Panc1 (cell line): ENCODE measurements around the gene COX6A1. TPM values are rescaled to one million over a fixed set of nuclear protein-coding genes. Genes with fewer than 3 reads are reported as not detected.

Source experiments
- ATAC-seq: fragments of 200-7000 bp; cut with Tn5 transposase; 2 replicates; pipeline ENCODE4 v1.9.1; 2020; ENCODE audit warnings: mild to moderate bottlenecking, moderate library complexity
- BruUV-seq: library from RNA; stranded (reverse); fragments of 400-500 nt; replicated peaks from 2 replicates; lab custom pipeline; 2021; lab: Mats Ljungman, UMichigan
- CTCF ChIA-PET: fragments of 300-600 bp; sonication (Branson Sonifier 250); formaldehyde crosslinking; loops from one replicate; lab custom pipeline; 2022; ENCODE audit warnings: antibody characterized with exemption; lab: Charles Lee
- POLR2A ChIA-PET: fragments of 300-600 bp; sonication (Branson Sonifier 250); formaldehyde crosslinking; loops from one replicate; lab custom pipeline; 2022; ENCODE audit warnings: antibody characterized with exemption; lab: Charles Lee
- DNase-seq: peaks from one replicate; pipeline ENCODE4 v3.0.0-alpha.2; 2010; ENCODE audit warnings: low read depth, low spot score
- H3K27ac ChIP-seq: 2 replicates; pipeline ENCODE4 v1.5.1; 2011; ENCODE audit warnings: mild to moderate bottlenecking, low read length, inconsistent platforms
- H3K27me3 ChIP-seq: fragments of 200-500 bp; sonication (Bioruptor generic); 2 replicates; pipeline ENCODE4 v1.6.0; 2014; ENCODE audit warnings: low read length, inconsistent platforms; ENCODE audit not compliant: control insufficient read depth, insufficient read depth
- H3K36me3 ChIP-seq: fragments of 200-500 bp; sonication (Bioruptor generic); 2 replicates; pipeline ENCODE4 v1.5.1; 2014; ENCODE audit warnings: inconsistent platforms, mild to moderate bottlenecking, low read length, moderate library complexity; ENCODE audit not compliant: control insufficient read depth, insufficient read depth
- H3K4me1 ChIP-seq: 2 replicates; pipeline ENCODE4 v1.5.1; 2011; ENCODE audit warnings: inconsistent platforms, mild to moderate bottlenecking, low read length, moderate library complexity; ENCODE audit not compliant: control insufficient read depth, insufficient read depth
- H3K4me3 ChIP-seq, 2 experiments: 2 replicates each; pipeline ENCODE4 v1.5.1; 2011 to 2012; ENCODE audit warnings: low read depth in 2 of 2, low read length in 2 of 2, mild to moderate bottlenecking in 2 of 2, inconsistent platforms in 1 of 2, moderate library complexity in 1 of 2
- H3K9me3 ChIP-seq: fragments of 200-500 bp; sonication (Bioruptor generic); 2 replicates; pipeline ENCODE4 v1.5.1; 2014; ENCODE audit warnings: low read depth, mild to moderate bottlenecking, inconsistent platforms, low read length, moderate library complexity; ENCODE audit not compliant: control insufficient read depth, insufficient read depth
- POLR2AphosphoS5 ChIP-seq: IDR thresholded peaks from 2 replicates; pipeline ENCODE4 v1.6.1; 2012; ENCODE audit warnings: mild to moderate bottlenecking, low read depth, low read length, moderate library complexity
- SIN3A ChIP-seq: IDR thresholded peaks from 2 replicates; pipeline ENCODE4 v1.6.1; 2012; ENCODE audit warnings: low read depth, mild to moderate bottlenecking, low read length, moderate library complexity, borderline replicate concordance; ENCODE audit not compliant: insufficient read depth
- TCF7L2 ChIP-seq: IDR thresholded peaks from 2 replicates; pipeline ENCODE4 v1.6.1; 2011; ENCODE audit warnings: mild to moderate bottlenecking, low read depth, low read length, inconsistent platforms
- in situ Hi-C: cut with HindIII; loops from 2 replicates; pipeline ENCODE4 v1.10.0; 2016; ENCODE audit warnings: low sequenced_read_pairs, low pct_unique_long_range_greater_than_20kb
- intact Hi-C: fragments of 100-400 bp; cut with micrococcal nuclease; formaldehyde crosslinking; loops from one replicate; pipeline ENCODE4 v1.10.0; 2022; ENCODE audit not compliant: unreplicated experiment
- total RNA-seq: library from RNA; stranded (reverse); gene quantifications from one replicate; pipeline ENCODE4 v1.2.1, GENCODE V29; 2021; ENCODE audit not compliant: unreplicated experiment
- TF ChIP-seq, protein P1 (sequence below): fragments of 450-650 bp; IDR thresholded peaks from 2 replicates; pipeline ENCODE4 v1.5.1; 2017; ENCODE audit warnings: mild to moderate bottlenecking
- TF ChIP-seq, protein P2 (sequence below), 2 experiments: IDR thresholded peaks; 2 replicates each; pipeline ENCODE4 v1.6.1; 2011 to 2012; ENCODE audit warnings: low read depth in 2 of 2, control low read depth in 1 of 2, low read length in 1 of 2, mild to moderate bottlenecking in 1 of 2, moderate library complexity in 1 of 2; ENCODE audit not compliant: insufficient read depth in 1 of 2

COX6A1 gene
- total RNA-seq, 1 experiment from 2014 or later, result 557 TPM

DNA sequence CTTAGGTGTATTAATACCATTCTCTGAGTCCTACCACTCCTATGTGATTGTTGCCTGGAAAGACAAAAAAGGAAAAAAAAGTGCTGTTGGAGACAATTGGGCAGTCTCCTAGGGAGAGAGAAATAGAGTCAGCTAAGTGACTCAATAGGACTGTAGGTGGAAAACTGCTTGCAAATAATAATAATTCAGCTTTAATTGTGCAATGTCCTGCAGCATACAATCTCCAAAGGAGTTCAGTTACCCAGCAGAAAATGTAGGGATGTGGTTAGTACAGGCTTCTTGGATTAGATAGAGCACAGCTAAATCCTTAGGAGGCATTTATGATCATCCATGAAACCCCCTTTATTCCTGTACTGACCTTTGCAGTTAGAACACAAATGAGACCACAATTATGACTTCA is 34.6 kb downstream of the COX6A1 start:
- CTCF ChIA-PET, result no interaction called here
- TF ChIP-seq, protein P1, sequence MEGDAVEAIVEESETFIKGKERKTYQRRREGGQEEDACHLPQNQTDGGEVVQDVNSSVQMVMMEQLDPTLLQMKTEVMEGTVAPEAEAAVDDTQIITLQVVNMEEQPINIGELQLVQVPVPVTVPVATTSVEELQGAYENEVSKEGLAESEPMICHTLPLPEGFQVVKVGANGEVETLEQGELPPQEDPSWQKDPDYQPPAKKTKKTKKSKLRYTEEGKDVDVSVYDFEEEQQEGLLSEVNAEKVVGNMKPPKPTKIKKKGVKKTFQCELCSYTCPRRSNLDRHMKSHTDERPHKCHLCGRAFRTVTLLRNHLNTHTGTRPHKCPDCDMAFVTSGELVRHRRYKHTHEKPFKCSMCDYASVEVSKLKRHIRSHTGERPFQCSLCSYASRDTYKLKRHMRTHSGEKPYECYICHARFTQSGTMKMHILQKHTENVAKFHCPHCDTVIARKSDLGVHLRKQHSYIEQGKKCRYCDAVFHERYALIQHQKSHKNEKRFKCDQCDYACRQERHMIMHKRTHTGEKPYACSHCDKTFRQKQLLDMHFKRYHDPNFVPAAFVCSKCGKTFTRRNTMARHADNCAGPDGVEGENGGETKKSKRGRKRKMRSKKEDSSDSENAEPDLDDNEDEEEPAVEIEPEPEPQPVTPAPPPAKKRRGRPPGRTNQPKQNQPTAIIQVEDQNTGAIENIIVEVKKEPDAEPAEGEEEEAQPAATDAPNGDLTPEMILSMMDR, result no peak
- TF ChIP-seq POLR2AphosphoS5 (no peak), SIN3A (no peak), TCF7L2 (no peak)
- TF ChIP-seq, protein P2, sequence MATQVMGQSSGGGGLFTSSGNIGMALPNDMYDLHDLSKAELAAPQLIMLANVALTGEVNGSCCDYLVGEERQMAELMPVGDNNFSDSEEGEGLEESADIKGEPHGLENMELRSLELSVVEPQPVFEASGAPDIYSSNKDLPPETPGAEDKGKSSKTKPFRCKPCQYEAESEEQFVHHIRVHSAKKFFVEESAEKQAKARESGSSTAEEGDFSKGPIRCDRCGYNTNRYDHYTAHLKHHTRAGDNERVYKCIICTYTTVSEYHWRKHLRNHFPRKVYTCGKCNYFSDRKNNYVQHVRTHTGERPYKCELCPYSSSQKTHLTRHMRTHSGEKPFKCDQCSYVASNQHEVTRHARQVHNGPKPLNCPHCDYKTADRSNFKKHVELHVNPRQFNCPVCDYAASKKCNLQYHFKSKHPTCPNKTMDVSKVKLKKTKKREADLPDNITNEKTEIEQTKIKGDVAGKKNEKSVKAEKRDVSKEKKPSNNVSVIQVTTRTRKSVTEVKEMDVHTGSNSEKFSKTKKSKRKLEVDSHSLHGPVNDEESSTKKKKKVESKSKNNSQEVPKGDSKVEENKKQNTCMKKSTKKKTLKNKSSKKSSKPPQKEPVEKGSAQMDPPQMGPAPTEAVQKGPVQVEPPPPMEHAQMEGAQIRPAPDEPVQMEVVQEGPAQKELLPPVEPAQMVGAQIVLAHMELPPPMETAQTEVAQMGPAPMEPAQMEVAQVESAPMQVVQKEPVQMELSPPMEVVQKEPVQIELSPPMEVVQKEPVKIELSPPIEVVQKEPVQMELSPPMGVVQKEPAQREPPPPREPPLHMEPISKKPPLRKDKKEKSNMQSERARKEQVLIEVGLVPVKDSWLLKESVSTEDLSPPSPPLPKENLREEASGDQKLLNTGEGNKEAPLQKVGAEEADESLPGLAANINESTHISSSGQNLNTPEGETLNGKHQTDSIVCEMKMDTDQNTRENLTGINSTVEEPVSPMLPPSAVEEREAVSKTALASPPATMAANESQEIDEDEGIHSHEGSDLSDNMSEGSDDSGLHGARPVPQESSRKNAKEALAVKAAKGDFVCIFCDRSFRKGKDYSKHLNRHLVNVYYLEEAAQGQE (IDR thresholded peaks at IDR 0.05; ENCODE audit: insufficient read depth in 1 of 2, low read depth in 2 of 2, low read length in 1 of 2), result no peak
- H3K36me3 ChIP-seq, result peaks cover 6% of the 10 kb centered on the region; the same call in 1 of the 2 replicates
- no peaks in the 10 kb centered on the region for H3K9me3 ChIP-seq
- in situ Hi-C loops (no loop called here), intact Hi-C loops (no loop called here)
- peaks cover 24% of the 10 kb centered on the region for H3K4me1 ChIP-seq
- ATAC-seq (no peak), DNase-seq (no peak)
- BruUV-seq, result TSS peak; percentile 45
- H3K27me3 ChIP-seq, result no peaks in the 10 kb centered on the region
- H3K27ac ChIP-seq, result no peak overlapping the region
- POLR2A ChIA-PET, result no interaction called here
- H3K4me3 ChIP-seq, result no peak overlapping the region

DNA sequence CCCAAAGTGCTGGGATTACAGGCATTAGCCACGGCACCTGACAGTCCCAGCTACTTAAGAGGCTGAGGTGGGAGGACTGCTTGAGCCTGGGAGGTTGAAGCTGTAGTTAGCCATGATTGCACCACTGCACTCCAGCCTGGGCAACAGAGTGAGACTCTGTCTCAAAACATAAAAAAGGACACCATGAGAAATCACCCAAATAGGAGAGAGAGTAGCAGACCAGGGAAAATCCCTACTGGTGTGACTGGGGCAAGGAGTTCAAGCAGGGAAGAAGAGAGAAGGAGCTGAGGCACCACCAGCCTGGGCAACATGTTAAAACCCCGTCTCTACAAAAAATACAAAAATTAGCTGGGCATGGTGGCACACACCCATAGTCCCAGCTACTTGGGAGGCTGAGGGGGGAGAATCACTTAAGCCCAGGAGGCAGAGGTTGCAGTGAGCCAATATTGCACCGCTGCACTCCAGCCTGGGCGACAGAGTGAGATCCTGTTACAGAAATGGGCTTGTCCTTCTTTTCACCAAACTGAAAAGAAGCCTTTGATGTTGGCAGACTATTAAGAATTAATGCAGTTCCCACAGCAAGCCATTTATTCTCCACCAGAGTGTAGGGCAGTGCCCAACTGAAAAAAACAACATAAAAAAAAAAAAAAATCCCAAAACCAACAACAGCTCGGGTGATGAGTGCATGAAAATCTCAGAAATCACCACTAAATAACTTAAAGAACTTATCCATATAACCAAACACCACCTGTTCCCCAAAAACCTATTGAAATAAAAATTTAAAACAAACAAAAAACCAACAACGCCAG is 36.1 kb downstream of the COX6A1 start:
- no peak for DNase-seq
- Histone ChIP-seq H3K9me3 (no peaks in the 10 kb centered on the region), H3K4me1 (peaks cover 20% of the 10 kb centered on the region), H3K4me3 (no peak overlapping the region), H3K27me3 (no peaks in the 10 kb centered on the region), H3K27ac (no peak overlapping the region), H3K36me3 (no peaks in the 10 kb centered on the region)
- intact Hi-C loops (no loop called here), in situ Hi-C loops (no loop called here)
- ChIA-PET POLR2A (interaction anchor here (0.6 to 1.0 kb wide), 4 partner anchors 10 to 100 kb away, joined by 3 to 8 read pairs (median 3); no protein-coding TSS in a partner anchor), CTCF (interaction anchor here (0.7 kb wide), 1 partner anchor 31 kb away, joined by 3 read pairs; no protein-coding TSS in a partner anchor)
- TF ChIP-seq, protein P2 (IDR thresholded peaks at IDR 0.05; ENCODE audit: insufficient read depth in 1 of 2, low read depth in 2 of 2, low read length in 1 of 2), result no peak
- no peak for TF ChIP-seq SIN3A
- TF ChIP-seq TCF7L2, result no peak
- TF ChIP-seq, protein P1, result no peak
- TF ChIP-seq POLR2AphosphoS5, result no peak
- BruUV-seq, result no TSS peak
- no peak for ATAC-seq
